H9 (cell line): ENCODE measurements around the gene KIF16B. TPM values are rescaled to one million over a fixed set of nuclear protein-coding genes. Genes with fewer than 3 reads are reported as not detected.

Source experiments
- DNase-seq: peaks from one replicate; pipeline ENCODE4 v3.0.0-alpha.2; 2017
- H2AFZ ChIP-seq: one replicate; pipeline ENCODE4 v1.6.1; 2013; ENCODE audit warnings: mild to moderate bottlenecking, low read length, control low read depth, moderate library complexity
- H2AK5ac ChIP-seq: 2 replicates; pipeline ENCODE4 v1.6.1; 2013; ENCODE audit warnings: low read length, control low read depth, mixed read lengths; ENCODE audit not compliant: insufficient read length
- H2BK120ac ChIP-seq: one replicate; pipeline ENCODE4 v1.6.1; 2013; ENCODE audit warnings: low read depth, mild to moderate bottlenecking, low read length, control low read depth, inconsistent platforms; ENCODE audit not compliant: poor library complexity, severe bottlenecking
- H2BK12ac ChIP-seq: 2 replicates; pipeline ENCODE4 v1.6.1; 2013; ENCODE audit warnings: low read length, control low read depth, mixed read lengths, low read depth; ENCODE audit not compliant: insufficient read length
- H2BK15ac ChIP-seq: 2 replicates; pipeline ENCODE4 v1.6.1; 2013; ENCODE audit warnings: low read depth, low read length, control low read depth
- H2BK20ac ChIP-seq: one replicate; pipeline ENCODE4 v1.6.1; 2013; ENCODE audit warnings: low read depth, mild to moderate bottlenecking, low read length, control low read depth, inconsistent platforms; ENCODE audit not compliant: poor library complexity, severe bottlenecking
- H2BK5ac ChIP-seq: 2 replicates; pipeline ENCODE4 v1.6.1; 2013; ENCODE audit warnings: low read length, control low read depth, mixed read lengths; ENCODE audit not compliant: insufficient read length
- H3K14ac ChIP-seq: 2 replicates; pipeline ENCODE4 v1.6.1; 2013; ENCODE audit warnings: low read length, control low read depth; ENCODE audit not compliant: insufficient read depth
- H3K18ac ChIP-seq: 2 replicates; pipeline ENCODE4 v1.6.1; 2013; ENCODE audit warnings: low read depth, mild to moderate bottlenecking, mixed read lengths, low read length, control low read depth; ENCODE audit not compliant: insufficient read length
- H3K23ac ChIP-seq: 2 replicates; pipeline ENCODE4 v1.6.1; 2013; ENCODE audit warnings: low read length, control low read depth, mixed read lengths, low read depth; ENCODE audit not compliant: insufficient read length
- H3K23me2 ChIP-seq: 2 replicates; pipeline ENCODE4 v1.6.1; 2013; ENCODE audit warnings: low read depth, mild to moderate bottlenecking, mixed read lengths, low read length, control low read depth; ENCODE audit not compliant: insufficient read length, poor library complexity, severe bottlenecking
- H3K27ac ChIP-seq: 2 replicates; pipeline ENCODE4 v1.5.1; 2013; ENCODE audit warnings: low read length, control low read depth, mixed read lengths, low read depth; ENCODE audit not compliant: insufficient read length
- H3K27me3 ChIP-seq: 2 replicates; pipeline ENCODE4 v1.6.1; 2013; ENCODE audit warnings: low read length, control low read depth, inconsistent platforms; ENCODE audit not compliant: insufficient read depth
- H3K4ac ChIP-seq: 2 replicates; pipeline ENCODE4 v1.6.1; 2013; ENCODE audit warnings: low read depth, mild to moderate bottlenecking, control low read depth, inconsistent platforms, low read length, moderate library complexity
- H3K4me1 ChIP-seq: 2 replicates; pipeline ENCODE4 v1.6.1; 2013; ENCODE audit warnings: low read length, control low read depth, inconsistent platforms; ENCODE audit not compliant: insufficient read depth
- H3K4me2 ChIP-seq: 2 replicates; pipeline ENCODE4 v1.6.1; 2013; ENCODE audit warnings: low read length, control low read depth, mixed read lengths; ENCODE audit not compliant: insufficient read length, insufficient read depth
- H3K56ac ChIP-seq: 2 replicates; pipeline ENCODE4 v1.6.1; 2013; ENCODE audit warnings: low read depth, mild to moderate bottlenecking, mixed read lengths, low read length, control low read depth; ENCODE audit not compliant: insufficient read length
- H3K79me1 ChIP-seq: 2 replicates; pipeline ENCODE4 v1.6.1; 2013; ENCODE audit warnings: low read depth, mild to moderate bottlenecking, moderate library complexity, low read length, control low read depth, inconsistent platforms; ENCODE audit not compliant: insufficient read depth, poor library complexity, severe bottlenecking
- H3K79me2 ChIP-seq: 2 replicates; pipeline ENCODE4 v1.6.1; 2013; ENCODE audit warnings: low read length, control low read depth, inconsistent platforms; ENCODE audit not compliant: insufficient read depth
- H3K9ac ChIP-seq: 2 replicates; pipeline ENCODE4 v1.6.1; 2013; ENCODE audit warnings: low read length, control low read depth, mixed read lengths; ENCODE audit not compliant: insufficient read length; ENCODE audit errors: extremely low read depth
- H3K9me3 ChIP-seq: one replicate; pipeline ENCODE4 v1.6.1; 2013; ENCODE audit warnings: low read depth, low read length, inconsistent platforms; ENCODE audit not compliant: control insufficient read depth
- H3T11ph ChIP-seq: one replicate; pipeline ENCODE4 v1.6.1; 2013; ENCODE audit warnings: mild to moderate bottlenecking, low read length, control low read depth, inconsistent platforms
- H4K20me1 ChIP-seq: one replicate; pipeline ENCODE4 v1.6.1; 2013; ENCODE audit not compliant: control insufficient read depth, insufficient read length, insufficient read depth
- H4K5ac ChIP-seq: 2 replicates; pipeline ENCODE4 v1.6.1; 2013; ENCODE audit warnings: low read depth, mild to moderate bottlenecking, mixed read lengths, low read length, control low read depth; ENCODE audit not compliant: insufficient read length
- H4K8ac ChIP-seq: replicated peaks from 2 replicates; pipeline ENCODE4 v1.6.1; 2013; ENCODE audit warnings: low read length, control low read depth, mixed read lengths, low read depth; ENCODE audit not compliant: insufficient read length
- H4K91ac ChIP-seq: 2 replicates; pipeline ENCODE4 v1.6.1; 2013; ENCODE audit warnings: low read depth, mild to moderate bottlenecking, moderate library complexity, mixed read lengths, low read length, control low read depth; ENCODE audit not compliant: insufficient read length
- H3K27ac Mint-ChIP-seq, 3 experiments: 2 replicates in 2 of 3; 3 replicates in 1 of 3; pipeline ENCODE4 v1.8.0; 2020 to 2021; ENCODE audit warnings: mixed read lengths in 3 of 3, mild to moderate bottlenecking in 1 of 3, moderate library complexity in 1 of 3
- H3K27me3 Mint-ChIP-seq: 2 replicates; pipeline ENCODE4 v1.8.0; 2021; ENCODE audit warnings: low read depth, mild to moderate bottlenecking, moderate library complexity, mixed read lengths
- H3K36me3 Mint-ChIP-seq, 3 experiments: 2 replicates in 2 of 3; 3 replicates in 1 of 3; pipeline ENCODE4 v1.8.0; 2020 to 2021; ENCODE audit warnings: low read depth in 3 of 3, mixed read lengths in 3 of 3; ENCODE audit not compliant: insufficient read depth in 1 of 3
- H3K4me1 Mint-ChIP-seq, 2 experiments: 2 replicates each; pipeline ENCODE4 v1.8.0; 2020; ENCODE audit warnings: mixed read lengths in 2 of 2
- H3K4me3 Mint-ChIP-seq, 2 experiments: 2 replicates in 1 of 2; 3 replicates in 1 of 2; pipeline ENCODE4 v1.8.0; 2020 to 2021; ENCODE audit warnings: mild to moderate bottlenecking in 2 of 2, mixed read lengths in 2 of 2, moderate library complexity in 1 of 2
- H3K9me3 Mint-ChIP-seq, 2 experiments: 2 replicates in 1 of 2; 3 replicates in 1 of 2; pipeline ENCODE4 v1.8.0; 2020; ENCODE audit warnings: mild to moderate bottlenecking in 2 of 2, mixed read lengths in 2 of 2, moderate library complexity in 1 of 2
- CTCF ChIP-seq: fragments of 200-600 bp; sonication (generic); conservative IDR thresholded peaks from 3 replicates; pipeline ENCODE4 v1.8.0; 2021; ENCODE audit warnings: antibody characterized with exemption, mild to moderate bottlenecking
- WGBS: extraction: QIAGEN DNeasy Blood & Tissue Kit; methylation state at CpG from one replicate; pipeline ENCODE4 v1.1.7; 2013; ENCODE audit warnings: missing lambda C conversion rate, low lambda C conversion rate, mixed read lengths; ENCODE audit not compliant: insufficient read length; ENCODE audit errors: extremely low coverage; 5-methylcytosine and 5-hydroxymethylcytosine counted together
- total RNA-seq: library from RNA; stranded (reverse); gene quantifications from 2 replicates; pipeline ENCODE4 v1.2.1, GENCODE V29; 2021

KIF16B gene
- total RNA-seq, 1 experiment from 2014 or later: 7.4 TPM

GRCh38 chr20:16410626-16411025 is 162.6 kb downstream of the KIF16B start:
- Histone ChIP-seq H2BK15ac (no peak overlapping the region), H2BK5ac (no peak overlapping the region), H3K79me1 (no peaks in the 10 kb centered on the region), H4K5ac (no peak overlapping the region), H3K27ac (no peak overlapping the region), H4K91ac (no peak overlapping the region), H3K27me3 (no peaks in the 10 kb centered on the region), H3K4me2 (no peak overlapping the region), H3K9me3 (no peaks in the 10 kb centered on the region), H4K20me1 (no peaks in the 10 kb centered on the region), H3K9ac (no peak overlapping the region), H2AFZ (no peak overlapping the region), H2AK5ac (no peak overlapping the region), H3K14ac (no peak overlapping the region), H4K8ac (no peak overlapping the region), H3K4me1 (no peaks in the 10 kb centered on the region), H3K56ac (no peak overlapping the region), H2BK20ac (no peak overlapping the region), H3K23me2 (no peaks in the 10 kb centered on the region), H3K18ac (no peak overlapping the region), H3K79me2 (no peaks in the 10 kb centered on the region), H3T11ph (no peak overlapping the region), H3K4ac (no peak overlapping the region), H3K23ac (no peak overlapping the region), H2BK12ac (no peak overlapping the region), H2BK120ac (no peak overlapping the region)
- DNase-seq: no peak
- Mint-ChIP-seq H3K36me3 (peaks cover 11 to 16% (median 12%) of the 10 kb centered on the region in 3 experiments; a peak in 6 of 7 replicates), H3K4me3 (no peak overlapping the region), H3K9me3 (peaks cover 9 to 10% of the 10 kb centered on the region in 2 experiments; a peak in 4 of 5 replicates), H3K27me3 (no peaks in the 10 kb centered on the region), H3K27ac (no peak overlapping the region), H3K4me1 (no peaks in the 10 kb centered on the region)
- no peak for TF ChIP-seq CTCF
- no CpG with 5 or more reads among the region's 3 CpGs for WGBS
